ENCODE data around the gene AP5S1.

Gene AP5S1

GRCh38 chr20:3846740-3847428 lies 26.5 kb downstream of the AP5S1 start, which contains the start of gene MAVS:
TSS of gene MAVS (plus strand) at chr20:3846834. CDS start at chr20:3854625, 7,791 bp downstream.
- peak; percentile 84 to 85 for DNase-seq

DNA sequence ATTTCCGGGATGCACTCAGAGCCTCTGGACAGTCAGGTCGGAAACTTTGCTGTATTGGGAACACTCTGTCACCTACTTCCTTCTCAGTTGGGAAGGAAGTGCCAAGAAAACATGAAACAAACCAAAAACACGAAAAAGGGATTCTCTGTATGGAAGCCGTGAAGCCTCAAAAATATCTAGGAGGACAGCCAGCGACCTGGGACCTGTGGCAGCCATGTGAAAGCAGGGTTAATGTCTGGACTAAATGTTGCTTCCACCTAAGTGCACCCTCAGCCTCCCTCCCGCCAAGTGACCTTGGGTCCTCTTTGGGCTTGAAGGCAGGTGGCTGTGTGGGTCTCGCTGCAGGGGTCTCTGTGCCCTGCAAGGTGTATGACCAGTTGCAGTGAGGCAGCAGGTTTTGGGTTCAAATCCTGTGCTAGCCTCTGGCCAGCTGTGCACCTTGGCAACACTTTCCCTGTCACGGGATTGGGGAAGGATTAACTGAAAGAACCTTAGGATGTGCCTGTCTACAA lies 27.1 kb downstream of the AP5S1 start:
- DNase-seq = no peak

DNA sequence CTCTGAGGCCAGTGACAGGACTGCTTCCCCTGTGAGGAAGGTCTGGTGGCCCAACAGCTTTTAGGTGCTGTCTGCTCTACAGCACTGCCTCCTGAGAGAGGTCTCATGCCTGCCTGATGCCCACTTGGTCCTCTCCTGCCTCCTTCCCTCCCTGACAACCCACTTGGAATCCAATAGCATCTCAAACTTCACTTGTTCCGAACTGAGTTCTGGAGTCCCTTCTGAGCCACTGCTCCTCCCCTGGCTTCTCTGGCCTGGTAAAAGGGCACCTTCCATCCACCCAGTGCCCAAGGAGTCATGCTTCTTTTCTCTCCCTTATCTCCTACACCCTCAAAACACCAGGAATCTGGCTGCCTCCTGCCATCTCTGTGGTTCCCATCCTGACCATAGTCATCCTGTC lies 28.2 kb downstream of the AP5S1 start:
- no peak for DNase-seq

DNA sequence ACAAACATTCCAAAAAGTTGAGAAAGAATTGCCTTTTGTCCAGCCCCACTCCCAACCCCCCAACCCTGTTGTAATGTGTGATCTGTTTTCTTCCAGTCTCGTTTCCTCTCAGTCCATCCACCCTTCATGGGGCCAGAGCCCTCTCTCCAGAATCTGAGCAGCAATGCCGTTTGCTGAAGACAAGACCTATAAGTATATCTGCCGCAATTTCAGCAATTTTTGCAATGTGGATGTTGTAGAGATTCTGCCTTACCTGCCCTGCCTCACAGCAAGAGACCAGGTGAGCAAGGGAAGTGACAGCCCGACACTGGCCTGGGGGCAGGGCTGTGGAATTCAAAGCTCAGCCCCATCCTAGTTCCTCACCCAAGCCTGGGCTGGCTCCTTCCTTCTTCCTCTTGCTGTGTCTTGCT lies 34.1 kb downstream of the AP5S1 start:
- DNase-seq = no peak

- no peak for DNase-seq
These were observed 37.1 kb downstream of the AP5S1 start for GRCh38 chr20:3857405-3857804.

GRCh38 chr20:3858689-3859088 lies 38.3 kb downstream of the AP5S1 start:
- no peak for DNase-seq

DNA sequence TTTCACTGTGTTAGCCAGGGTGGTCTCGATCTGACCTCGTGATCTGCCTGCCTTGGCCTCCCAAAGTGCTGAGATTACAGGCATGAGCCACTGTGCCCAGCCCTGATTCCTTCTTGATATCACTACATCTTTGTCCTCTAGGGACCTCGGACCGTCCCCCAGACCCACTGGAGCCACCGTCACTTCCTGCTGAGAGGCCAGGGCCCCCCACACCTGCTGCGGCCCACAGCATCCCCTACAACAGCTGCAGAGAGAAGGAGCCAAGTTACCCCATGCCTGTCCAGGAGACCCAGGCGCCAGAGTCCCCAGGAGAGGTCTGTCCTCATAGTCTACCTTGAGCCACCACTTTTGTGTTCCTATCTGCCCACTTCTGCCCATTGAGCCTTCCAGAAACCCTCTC lies 40.8 kb downstream of the AP5S1 start:
- no peak for DNase-seq

- DNase-seq = no peak
These were observed 42.0 kb downstream of the AP5S1 start for GRCh38 chr20:3862333-3862732.

DNA sequence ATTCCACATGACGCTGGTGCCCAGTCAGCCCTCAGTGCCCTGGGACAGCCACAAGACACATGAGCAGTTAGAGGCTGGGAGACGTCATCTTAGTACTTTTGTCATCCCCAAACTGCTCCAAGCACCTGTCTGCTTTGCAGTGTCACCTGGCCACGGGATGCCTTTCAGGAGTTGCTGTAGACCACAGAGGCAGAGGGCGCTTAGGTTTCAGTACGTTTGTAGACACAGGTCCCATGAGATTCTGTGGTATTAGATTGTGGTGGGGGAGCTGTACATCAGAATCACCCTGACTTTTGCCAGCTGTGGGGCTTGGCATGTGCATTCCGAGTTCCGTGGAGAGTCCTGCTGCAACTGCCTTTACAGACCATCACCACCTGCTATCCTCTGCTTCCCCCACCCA lies 43.0 kb downstream of the AP5S1 start:
- DNase-seq = no peak

DNA sequence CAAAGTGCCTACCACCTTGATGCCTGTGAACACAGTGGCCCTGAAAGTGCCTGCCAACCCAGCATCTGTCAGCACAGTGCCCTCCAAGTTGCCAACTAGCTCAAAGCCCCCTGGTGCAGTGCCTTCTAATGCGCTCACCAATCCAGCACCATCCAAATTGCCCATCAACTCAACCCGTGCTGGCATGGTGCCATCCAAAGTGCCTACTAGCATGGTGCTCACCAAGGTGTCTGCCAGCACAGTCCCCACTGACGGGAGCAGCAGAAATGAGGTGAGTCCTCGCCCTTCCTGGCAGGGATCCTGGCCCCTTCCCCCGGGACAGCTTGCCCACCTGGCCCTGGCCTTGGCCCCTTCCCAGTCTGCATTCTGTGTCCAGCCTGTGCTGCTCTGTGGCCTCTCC lies 44.2 kb downstream of the AP5S1 start:
- no peak for DNase-seq

DNA sequence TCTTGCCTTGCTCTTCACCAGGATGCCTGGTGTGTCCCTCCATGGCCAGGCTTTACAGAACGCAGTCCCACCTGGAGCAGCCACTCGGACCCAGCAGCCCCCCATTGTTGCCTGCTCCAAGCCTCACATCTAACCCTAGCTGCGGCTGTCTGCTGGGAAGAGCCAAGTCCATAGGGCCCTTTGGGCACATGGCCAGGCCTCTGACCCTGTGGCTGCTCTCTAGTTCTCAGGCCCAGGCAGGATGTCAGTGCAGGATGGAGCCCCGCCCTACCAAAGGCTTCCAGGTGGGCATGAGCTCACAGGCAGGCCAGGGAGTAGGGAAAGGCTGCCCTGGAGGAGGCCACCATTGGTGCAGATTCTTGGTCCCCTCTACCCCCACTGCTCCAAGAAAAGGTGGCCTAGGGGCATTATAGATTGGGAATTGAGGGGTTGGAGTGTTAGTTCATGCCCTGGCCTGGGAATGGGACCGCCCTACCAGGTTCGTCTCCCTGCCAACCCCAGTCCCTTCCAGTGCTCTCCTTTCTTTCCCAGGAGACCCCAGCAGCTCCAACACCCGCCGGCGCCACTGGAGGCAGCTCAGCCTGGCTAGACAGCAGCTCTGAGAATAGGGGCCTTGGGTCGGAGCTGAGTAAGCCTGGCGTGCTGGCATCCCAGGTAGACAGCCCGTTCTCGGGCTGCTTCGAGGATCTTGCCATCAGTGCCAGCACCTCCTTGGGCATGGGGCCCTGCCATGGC lies 45.0 kb downstream of the AP5S1 start:
- no peak for DNase-seq

DNA sequence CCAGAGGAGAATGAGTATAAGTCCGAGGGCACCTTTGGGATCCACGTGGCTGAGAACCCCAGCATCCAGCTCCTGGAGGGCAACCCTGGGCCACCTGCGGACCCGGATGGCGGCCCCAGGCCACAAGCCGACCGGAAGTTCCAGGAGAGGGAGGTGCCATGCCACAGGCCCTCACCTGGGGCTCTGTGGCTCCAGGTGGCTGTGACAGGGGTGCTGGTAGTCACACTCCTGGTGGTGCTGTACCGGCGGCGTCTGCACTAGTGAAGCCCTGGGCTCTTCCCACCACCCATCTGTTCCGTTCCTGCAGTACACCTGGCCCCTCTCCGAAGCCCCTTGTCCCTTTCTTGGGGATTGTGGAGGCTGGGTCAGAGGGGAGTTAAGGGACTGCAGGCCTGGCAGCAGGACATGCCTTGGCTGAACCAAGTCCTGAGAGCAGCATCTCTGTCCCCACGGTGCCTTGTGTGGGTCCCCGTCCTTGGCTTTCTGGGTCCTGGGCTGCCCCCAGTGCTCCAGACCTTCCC lies 45.6 kb downstream of the AP5S1 start:
- DNase-seq = no peak

DNA sequence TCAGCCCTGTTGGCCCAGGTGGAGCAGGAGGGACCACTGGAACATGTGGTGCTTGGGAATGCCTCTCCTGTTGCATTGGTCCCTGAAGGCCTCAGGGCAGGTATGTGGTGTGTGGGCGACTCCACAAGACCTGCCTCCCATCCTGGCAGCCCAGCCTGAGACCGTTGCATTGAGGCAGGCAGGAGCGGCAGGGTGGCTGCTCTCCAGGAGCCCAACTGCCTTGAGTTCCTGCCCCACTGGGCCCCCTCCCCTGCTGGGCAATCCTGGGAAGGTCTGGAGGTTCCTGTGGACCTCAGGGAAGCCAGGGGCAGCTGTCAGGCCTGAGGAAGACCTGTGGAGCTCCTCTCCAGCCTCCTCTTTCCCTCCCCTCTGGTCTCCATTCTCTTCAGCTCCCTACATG lies 46.1 kb downstream of the AP5S1 start:
- DNase-seq = no peak

DNA sequence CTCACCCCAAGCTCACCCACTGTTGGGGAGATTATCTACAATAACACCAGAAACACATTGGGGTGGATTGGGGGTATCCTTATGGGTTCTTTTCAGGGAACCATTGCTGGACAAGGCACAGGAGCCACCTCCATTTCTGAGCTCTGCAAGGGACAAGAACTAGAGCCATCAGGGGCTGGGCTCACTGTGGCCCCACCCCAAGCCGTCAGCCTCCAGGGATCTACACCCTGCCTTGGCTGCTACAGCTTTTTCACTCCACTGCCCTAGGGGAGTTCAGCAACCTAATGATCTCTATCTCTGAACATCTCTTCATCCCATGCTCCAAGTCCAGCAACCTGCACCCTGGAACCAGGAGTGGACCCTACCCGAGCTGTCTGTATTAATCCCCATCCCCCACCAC lies 47.5 kb downstream of the AP5S1 start:
- no peak for DNase-seq

DNA sequence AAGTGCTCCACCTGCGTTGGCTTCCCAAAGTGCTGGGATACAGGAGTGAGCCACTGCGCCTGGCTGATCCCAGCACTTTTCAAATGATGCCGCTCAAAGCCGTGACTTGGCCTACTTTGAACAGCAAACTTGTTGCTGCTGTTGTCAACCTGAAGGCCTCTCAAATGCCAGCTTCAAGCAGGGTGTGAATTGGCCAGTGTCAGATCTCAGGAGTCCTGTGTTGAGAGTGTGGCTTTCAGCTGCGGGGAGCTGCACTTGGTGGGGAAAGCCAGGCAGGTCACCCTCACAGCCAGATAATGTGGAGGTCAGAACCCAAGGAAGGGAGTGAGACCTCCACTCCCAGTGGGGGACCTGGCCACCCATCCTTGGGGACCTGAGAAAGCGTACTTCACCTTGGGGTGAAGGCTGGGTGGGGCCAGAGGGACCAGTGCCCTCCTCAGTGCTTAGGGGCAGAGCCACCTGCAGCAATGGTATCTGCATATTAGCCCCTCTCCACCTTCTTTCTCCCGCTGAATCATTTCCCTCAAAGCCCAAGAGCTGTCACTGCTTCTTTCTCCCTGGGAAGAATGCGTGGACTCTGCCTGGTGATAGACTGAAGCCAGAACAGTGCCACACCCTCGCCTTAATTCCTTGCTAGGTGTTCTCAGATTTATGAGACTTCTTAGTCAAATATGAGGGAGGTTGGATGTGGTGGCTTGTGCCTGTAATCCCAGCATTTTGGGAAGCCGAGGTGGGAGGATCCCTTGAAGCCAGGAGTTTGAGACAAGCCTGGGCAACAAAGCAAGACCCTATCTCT lies 49.7 kb downstream of the AP5S1 start:
- no peak for DNase-seq

- no peak for DNase-seq
These were observed 51.4 kb downstream of the AP5S1 start for GRCh38 chr20:3871550-3872265.

DNA sequence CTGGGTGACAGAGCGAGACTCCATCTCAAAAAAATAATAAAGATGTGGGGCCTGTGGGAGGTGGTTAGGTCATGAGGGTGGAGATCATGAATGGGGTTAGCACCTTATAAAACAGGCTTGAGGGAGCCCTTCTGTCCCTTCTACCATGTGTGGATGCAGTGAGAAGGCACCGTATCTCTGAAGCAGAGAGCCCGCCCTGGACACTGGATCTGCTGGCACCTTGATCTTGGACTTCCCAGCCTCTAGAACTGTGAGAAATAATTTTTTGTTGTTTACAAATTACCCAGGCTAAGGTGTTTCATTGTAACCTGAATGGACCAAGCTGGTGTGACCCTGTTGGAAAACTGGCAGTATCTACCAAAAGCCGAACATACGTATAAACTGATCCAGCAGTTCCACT lies 53.2 kb downstream of the AP5S1 start:
- DNase-seq = no peak

GRCh38 chr20:3874194-3874844 lies 54.0 kb downstream of the AP5S1 start:
- no peak for DNase-seq

DNA sequence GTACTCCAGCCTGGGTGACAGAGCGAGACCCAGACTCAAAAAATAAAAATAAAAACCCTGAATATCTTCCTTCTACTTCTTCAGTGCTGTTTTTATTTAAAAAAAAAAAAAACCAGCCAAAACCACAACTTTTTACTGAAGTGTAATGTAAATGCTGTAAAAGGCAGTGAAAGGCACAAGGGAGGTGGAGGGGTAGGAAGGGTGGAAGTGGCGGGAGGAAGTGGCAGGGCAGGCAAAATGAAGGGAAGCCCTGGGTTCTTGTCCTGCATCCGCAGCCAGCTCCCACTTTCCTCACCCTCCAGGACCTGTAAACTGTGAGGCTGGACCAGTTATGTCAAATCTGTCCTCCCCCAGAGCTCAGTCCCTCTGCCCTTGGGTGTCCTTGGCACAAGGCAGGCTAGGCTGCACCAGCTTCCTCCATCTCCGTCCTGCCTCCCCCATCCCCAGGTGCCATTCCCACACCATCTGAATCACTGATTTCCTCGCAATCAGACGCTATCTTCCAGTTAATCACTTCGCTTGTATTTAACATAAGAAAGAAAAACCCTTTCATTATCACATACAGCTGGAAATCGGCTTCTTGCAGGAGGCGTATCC lies 55.1 kb downstream of the AP5S1 start:
- DNase-seq = no peak

DNA sequence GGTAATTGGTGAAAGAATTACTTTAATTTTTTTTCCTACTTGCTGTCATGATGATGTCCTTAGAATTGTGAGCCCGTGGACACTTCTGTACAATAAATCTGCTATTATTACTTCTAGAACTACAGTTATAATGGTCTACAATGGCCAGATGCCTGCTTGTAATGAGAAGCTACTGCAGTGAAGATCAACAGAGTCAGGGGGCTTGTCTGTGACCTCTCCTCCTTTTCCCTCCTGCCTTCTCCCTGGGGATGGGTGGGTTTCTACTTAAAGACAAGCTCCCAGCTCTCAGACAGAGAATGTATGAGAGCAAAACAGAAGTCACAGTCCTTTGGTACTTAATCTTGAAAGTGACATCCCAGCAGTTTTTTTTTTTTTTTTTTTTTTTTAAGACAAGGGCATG lies 55.7 kb downstream of the AP5S1 start:
- DNase-seq = no peak

GRCh38 chr20:3876676-3877075 lies 56.3 kb downstream of the AP5S1 start:
- DNase-seq = no peak
